ENCODE data around the gene EFNA3.

EFNA3 gene

DNA sequence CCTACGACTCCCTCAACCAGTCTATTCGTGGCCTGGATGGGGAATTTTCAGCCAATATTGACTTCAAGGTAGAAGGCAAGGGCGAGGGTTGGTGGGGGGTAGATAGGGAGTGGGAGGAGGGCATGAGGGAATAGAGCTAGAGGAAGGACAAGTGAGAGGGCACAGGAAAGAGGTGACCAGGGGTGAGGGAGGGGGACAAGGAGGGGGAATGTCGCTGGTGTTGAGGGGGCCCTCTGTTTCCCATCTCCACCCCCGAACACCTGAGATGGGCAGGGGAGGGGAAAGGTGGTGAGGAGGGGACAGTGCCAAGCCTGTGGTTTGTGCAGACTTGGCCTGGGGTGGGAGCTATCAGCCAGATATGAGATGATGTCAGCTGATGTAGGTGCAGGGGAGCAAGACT, 35.8 kb upstream of the EFNA3 start:
- Mint-ChIP-seq H3K9me3 (ENCODE audit: low read depth) (no peaks in the 10 kb centered on the region), H3K4me3 (no peak overlapping the region), H3K27me3 (peaks cover 2% of the 10 kb centered on the region), H3K27ac (no peak overlapping the region), H3K4me1 (ENCODE audit: low read depth) (no peaks in the 10 kb centered on the region), H3K36me3 (no peaks in the 10 kb centered on the region)

DNA sequence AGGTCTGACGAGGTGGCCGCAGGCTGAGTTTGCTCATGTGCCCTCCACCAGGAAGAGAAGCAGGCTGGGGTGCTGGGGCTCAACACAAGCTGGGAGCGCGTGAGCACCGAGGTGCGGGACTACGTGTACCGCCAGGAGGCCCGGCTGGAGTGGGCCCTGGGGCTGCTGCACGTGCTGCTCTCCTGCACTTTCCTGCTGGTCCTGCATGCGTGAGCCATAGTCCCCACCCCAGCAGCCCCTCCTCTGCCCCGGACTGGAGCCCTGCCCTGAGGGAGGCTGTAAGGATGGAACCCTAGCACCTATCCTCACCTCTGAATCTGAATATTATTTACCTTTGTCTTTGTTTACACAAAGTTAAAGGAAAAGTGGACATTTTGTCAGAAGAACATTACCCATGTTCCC, 35.3 kb upstream of the EFNA3 start:
- no peaks in the 10 kb centered on the region for H3K4me1 Mint-ChIP-seq (ENCODE audit: low read depth)
- no peak overlapping the region for H3K27ac Mint-ChIP-seq
- no peak overlapping the region for H3K4me3 Mint-ChIP-seq
- peaks cover 2% of the 10 kb centered on the region for H3K27me3 Mint-ChIP-seq
- H3K9me3 Mint-ChIP-seq (ENCODE audit: low read depth), result no peaks in the 10 kb centered on the region
- no peaks in the 10 kb centered on the region for H3K36me3 Mint-ChIP-seq

DNA sequence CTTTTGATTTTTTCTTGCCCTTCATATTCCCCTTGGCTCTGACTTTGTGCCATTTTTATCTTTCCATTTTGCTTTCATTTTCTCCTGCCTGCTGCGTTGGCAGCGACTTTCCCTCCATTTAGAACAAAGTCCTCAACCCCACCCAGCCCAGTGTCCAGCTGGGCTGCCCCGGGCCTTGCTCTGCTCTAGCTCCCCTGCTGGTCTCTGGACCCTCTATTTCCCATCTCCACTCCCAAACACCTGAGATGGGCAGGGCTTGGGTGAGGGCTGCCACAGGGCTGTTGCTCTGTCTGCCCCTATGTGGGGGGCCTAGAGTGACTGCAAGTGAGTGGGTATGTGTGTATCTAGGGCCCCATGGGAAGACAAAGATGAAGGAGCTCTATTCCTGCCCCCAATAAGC, 34.8 kb upstream of the EFNA3 start:
- Mint-ChIP-seq H3K4me3 (no peak overlapping the region), H3K36me3 (no peaks in the 10 kb centered on the region), H3K27me3 (peaks cover 2% of the 10 kb centered on the region), H3K9me3 (ENCODE audit: low read depth) (no peaks in the 10 kb centered on the region), H3K27ac (peak overlapping the region; percentile 58), H3K4me1 (ENCODE audit: low read depth) (no peaks in the 10 kb centered on the region)

DNA sequence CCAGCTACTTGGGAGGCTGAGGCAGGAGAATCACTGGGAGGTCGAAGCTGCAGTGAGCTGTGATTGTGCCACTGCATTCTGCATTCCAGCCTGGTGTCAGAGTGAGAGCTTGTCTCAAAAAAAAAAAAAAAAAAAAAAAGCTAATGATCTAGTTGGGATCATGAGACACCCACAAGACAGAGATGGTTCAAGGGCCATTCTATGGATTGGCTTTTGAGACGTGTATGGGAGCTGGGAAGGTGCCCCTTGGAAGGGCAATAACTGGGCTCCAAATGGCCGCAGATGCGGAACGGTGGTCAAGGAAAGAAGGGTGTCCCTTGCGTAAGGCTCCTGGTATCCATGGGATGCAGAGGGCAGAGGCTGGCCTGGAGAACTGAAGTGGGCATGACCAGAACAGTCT, 34.3 kb upstream of the EFNA3 start:
- Mint-ChIP-seq H3K4me3 (no peak overlapping the region), H3K36me3 (no peaks in the 10 kb centered on the region), H3K27me3 (peaks cover 2% of the 10 kb centered on the region), H3K27ac (peak overlapping the region; percentile 58), H3K4me1 (ENCODE audit: low read depth) (no peaks in the 10 kb centered on the region), H3K9me3 (ENCODE audit: low read depth) (no peaks in the 10 kb centered on the region)

DNA sequence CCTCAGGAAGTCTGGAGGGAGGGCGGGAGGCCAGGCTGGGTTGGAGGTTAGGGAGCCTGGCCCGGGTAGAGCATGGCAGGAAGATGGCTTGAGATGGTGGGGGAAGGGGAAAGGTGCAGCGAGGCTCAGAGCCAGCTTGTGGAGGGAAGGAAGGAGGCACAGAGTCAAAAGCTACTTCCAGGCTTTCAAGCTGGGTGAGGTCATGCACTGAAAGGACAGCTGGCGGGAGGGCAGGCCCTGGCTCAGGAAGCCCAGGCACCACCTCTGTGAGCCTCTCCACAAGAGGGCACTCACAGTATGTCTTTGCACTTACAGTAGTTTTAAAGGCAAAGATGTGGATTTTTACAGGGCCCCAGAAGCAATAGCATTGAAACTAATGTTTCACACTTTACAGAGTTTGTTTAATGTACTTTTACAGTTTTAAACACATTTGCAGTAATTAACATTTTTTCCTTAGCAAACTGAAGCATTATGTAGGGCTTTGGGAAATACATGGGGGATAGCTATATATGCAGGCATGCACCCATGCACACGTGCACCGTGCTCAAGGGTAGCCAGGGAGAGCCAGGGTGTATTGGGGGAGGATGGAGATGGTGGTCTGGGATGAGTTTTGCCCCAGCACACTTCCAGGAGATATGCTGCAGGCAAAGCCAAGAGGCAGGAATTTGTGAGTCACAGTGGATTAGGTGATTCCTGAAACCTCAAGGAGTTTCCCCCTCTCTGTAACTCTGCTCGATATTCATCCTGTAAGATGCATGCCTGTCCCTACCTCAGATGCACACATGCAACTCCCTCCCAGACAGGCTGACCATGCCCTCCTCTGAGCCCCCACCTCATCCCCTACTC, 33.6 kb upstream of the EFNA3 start:
- no peak overlapping the region for H3K4me3 Mint-ChIP-seq
- H3K4me1 Mint-ChIP-seq (ENCODE audit: low read depth), result peaks cover under 1% of the 10 kb centered on the region
- H3K36me3 Mint-ChIP-seq, result no peaks in the 10 kb centered on the region
- no peaks in the 10 kb centered on the region for H3K9me3 Mint-ChIP-seq (ENCODE audit: low read depth)
- peak overlapping the region; percentile 58 for H3K27ac Mint-ChIP-seq
- H3K27me3 Mint-ChIP-seq, result peaks cover 2% of the 10 kb centered on the region

DNA sequence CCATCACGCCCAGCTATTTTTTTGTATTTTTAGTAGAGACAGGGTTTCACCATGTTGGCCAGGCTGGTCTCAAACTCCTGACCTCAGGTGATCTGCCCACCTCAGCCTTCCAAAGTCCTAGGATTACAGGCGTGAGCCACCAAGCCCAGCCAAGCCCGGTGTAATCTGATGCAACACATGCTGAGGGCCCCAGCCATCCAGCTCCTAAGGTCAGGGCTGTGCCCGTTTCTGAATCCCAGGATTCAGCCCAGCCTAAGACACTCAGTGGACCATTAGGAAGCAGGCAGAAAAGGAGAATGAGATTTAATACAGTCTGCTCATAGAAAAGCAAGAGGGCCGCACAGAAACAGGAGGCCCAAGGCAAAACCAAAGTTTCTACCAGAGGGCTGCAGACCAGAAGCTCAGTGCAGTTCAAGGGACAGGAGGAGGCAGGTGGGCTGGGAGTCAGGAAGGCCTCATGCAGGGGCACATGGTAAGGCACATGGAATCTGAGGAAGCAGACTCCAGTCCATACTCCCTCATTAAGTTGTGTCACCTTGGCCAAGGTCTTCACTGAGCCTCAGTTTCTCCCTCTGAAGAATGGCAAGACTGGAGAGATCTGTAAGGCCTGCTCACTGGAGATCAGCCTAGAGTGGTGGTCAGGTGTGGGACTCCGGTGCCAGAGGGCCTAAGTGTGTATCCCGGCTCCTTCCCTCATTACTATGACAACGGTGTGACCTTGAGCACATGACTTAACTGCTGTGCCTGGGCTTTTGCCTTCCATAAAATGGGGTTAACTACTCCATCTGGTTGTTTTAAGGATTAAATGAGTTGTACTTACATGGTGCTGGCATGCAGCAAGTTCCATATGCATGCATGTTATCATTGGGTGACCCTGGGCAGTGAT, 29.9 kb upstream of the EFNA3 start:
- Mint-ChIP-seq H3K27me3 (no peaks in the 10 kb centered on the region), H3K9me3 (ENCODE audit: low read depth) (no peaks in the 10 kb centered on the region), H3K4me3 (no peak overlapping the region), H3K27ac (no peak overlapping the region), H3K4me1 (ENCODE audit: low read depth) (peaks cover 17% of the 10 kb centered on the region), H3K36me3 (no peaks in the 10 kb centered on the region)

DNA sequence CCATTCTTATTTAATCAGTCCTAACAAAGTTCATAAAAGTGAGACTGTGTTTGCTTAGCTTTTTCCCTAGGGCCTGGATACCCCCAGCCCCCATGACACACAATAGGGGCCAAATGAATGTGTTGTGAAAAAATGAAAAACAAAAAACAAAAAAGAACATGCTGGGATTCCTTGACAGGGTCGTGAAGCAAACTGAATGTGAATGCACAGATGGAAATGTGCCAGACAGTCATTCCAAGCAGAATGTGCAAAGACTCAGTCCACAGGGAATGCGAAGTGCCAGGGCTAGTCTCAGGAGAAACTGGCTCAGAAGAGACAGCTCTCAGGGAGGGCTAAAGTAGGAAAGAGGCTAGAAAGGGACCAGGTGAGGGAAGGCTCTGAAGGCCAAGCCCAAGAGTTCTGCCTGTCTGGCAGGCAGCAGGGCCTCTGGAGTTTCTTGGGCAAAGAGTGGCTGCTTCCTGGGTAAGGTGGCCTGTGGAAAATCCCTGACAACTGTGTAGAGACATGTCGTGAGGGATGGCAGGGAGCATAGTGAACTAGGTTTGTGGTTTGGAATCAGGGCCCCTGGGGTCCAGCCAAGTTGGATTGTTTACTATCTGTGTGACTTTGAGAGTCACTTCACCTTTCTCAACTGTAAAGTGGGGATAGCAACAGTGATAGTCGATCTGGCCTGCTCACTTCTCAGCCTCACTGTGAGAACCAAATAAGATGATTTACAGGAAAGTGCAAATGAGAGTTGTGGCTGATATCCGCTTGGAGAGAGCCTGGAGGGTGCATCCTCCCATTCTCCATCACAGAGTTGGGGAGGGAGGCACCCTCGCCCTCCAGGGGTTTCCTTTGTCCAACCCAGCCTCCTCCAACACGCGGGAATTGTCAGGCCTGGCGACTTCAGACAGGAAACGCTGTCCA, 28.7 kb upstream of the EFNA3 start:
- no peaks in the 10 kb centered on the region for H3K36me3 Mint-ChIP-seq
- H3K4me1 Mint-ChIP-seq (ENCODE audit: low read depth), result peaks cover 17% of the 10 kb centered on the region
- H3K4me3 Mint-ChIP-seq, result peak overlapping the region; percentile 84
- no peaks in the 10 kb centered on the region for H3K9me3 Mint-ChIP-seq (ENCODE audit: low read depth)
- no peak overlapping the region for H3K27ac Mint-ChIP-seq
- no peaks in the 10 kb centered on the region for H3K27me3 Mint-ChIP-seq

DNA sequence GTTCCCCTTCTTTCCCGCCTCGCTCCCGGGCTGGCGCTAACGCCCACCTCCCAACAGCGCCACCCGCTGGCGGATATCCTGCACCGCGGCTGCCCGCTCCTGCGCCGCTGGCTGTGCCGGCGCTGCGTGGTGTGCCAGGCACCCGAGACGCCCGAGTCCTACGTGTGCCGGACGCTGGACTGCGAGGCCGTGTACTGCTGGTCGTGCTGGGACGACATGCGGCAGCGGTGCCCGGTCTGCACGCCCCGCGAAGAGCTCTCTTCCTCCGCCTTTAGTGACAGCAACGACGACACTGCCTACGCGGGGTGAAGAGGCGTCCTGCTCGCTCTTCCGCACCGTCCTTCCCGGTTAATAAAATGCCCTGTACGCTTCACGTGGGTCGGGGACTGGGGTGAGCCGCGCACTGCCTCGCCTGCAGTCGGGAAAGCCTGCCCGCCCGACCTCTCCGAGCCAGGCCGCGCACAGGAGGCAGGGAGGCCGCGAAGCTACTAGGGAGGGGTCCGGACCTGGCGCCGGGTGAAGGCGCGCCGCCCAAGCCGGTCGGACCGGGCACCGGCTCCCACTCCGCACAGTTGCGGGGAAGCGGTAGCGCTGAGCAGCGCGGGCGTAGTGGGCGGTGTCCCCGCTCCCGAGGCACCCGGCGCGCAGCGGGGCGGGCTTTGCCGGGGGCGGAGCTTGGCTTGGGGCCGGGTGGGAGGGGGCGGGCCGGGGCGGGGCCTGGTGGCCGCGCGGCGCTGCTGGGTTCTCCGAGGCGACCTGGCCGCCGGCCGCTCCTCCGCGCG, 27.9 kb upstream of the EFNA3 start, which contains the start of gene ADAM15:
Gene ADAM15, plus strand, starts transcription at position 757 of the 782 bp plus-strand sequence. CDS start 71 bp downstream, outside the sequence.
- peaks cover 17% of the 10 kb centered on the region for H3K4me1 Mint-ChIP-seq (ENCODE audit: low read depth)
- no peaks in the 10 kb centered on the region for H3K9me3 Mint-ChIP-seq (ENCODE audit: low read depth)
- H3K27me3 Mint-ChIP-seq, result no peaks in the 10 kb centered on the region
- H3K36me3 Mint-ChIP-seq, result no peaks in the 10 kb centered on the region
- H3K4me3 Mint-ChIP-seq, result peak within 1 kb of the TSS; percentile 88
- H3K27ac Mint-ChIP-seq, result no peak within 1 kb of the TSS

DNA sequence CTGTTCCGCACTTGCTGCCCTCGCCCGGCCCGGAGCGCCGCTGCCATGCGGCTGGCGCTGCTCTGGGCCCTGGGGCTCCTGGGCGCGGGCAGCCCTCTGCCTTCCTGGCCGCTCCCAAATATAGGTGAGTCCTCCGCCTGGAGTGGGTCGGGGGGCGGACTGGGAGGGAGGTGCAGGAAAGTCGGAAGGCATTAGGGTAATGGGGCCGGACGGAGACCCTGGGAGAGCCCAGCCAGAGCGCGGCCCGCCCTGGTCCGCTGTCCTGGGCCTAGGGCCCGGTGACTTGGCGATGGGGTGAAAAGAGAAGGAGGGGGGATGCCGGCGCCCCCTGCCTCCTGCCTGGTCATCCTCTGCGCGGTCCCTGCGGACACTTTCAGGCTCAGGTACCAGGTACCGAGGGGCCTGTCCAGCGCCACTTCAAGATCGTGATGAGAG, 27.3 kb upstream of the EFNA3 start:
- Mint-ChIP-seq H3K36me3 (no peaks in the 10 kb centered on the region), H3K4me3 (peak overlapping the region; percentile 88), H3K4me1 (ENCODE audit: low read depth) (peaks cover 17% of the 10 kb centered on the region), H3K27ac (no peak overlapping the region), H3K9me3 (ENCODE audit: low read depth) (no peaks in the 10 kb centered on the region), H3K27me3 (no peaks in the 10 kb centered on the region)

DNA sequence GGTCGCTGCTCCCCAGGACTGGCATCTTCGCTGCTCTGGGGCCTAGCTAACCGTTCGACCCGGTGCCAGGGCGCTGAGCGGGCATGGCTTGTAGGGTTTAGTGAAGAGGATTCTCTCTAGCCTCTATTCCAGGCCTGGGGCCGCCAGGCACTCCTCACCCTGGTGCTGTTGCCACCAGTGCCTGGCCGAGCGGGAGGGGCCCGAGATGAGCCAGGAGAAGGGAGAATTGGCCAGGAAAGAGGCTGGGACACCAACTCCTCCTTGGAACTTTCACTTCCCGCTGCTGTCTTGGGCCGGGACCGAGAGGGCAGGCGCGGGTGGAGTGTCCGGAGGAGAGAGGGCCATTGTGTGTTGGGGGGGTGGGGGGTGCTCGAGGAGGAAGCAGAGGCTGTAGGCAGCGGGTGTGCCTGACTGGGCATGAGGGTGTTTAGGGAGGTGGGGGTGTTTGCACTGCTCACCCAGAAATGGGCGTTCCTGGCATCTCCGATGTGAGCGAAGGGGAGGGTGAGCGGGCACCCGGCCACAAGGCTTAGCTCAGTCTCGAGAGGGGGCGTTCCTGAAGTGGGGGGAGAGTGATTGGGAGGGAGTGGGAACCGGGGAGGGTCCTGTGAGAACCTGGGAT, 26.7 kb upstream of the EFNA3 start:
- Mint-ChIP-seq H3K4me3 (peak overlapping the region; percentile 88), H3K9me3 (ENCODE audit: low read depth) (no peaks in the 10 kb centered on the region), H3K27me3 (no peaks in the 10 kb centered on the region), H3K4me1 (ENCODE audit: low read depth) (peaks cover 17% of the 10 kb centered on the region), H3K27ac (no peak overlapping the region), H3K36me3 (no peaks in the 10 kb centered on the region)

DNA sequence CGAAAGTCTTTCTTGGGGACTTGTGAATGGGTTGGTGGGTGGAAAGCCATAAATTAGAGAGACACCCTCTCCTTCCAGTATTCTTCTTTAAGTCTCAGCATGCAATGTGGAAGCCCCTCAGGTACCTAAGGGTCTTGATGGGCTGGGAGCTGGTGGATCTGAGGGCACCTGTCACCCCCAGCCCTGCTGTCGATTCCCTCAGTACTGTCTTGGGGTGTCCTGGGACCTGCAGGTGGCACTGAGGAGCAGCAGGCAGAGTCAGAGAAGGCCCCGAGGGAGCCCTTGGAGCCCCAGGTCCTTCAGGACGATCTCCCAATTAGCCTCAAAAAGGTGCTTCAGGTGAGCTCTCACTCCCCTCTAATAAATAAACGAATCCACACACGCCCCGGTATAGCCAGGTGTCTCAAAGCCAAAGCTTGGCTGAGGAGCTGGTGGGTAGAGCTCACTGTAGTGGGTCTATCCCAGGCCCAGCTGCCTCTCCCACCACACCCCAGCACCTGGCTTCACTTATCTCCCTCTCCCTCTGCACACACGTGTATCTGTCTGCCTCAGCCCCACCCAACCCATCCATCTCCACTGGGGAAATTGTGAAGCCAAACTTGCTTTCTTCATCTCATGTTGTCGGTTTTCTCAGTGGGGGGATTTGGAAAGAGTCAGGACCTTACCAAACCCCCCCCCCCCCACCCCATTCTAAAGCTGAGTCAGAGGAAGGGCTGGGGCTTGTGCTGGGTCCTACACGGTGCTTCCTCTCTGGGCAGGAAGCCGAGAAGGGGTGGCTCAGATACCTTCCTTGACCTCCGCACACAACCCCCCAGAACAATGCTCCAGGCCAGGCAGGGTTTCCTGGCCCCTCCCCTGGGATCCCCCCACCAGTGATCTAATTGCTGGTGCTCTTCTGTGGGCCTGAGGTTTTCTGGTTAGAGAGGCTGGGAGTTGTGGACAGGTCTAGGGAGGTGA, 25.9 kb upstream of the EFNA3 start:
- H3K27me3 Mint-ChIP-seq, result no peaks in the 10 kb centered on the region
- H3K4me1 Mint-ChIP-seq (ENCODE audit: low read depth), result peaks cover 17% of the 10 kb centered on the region
- no peak overlapping the region for H3K27ac Mint-ChIP-seq
- no peaks in the 10 kb centered on the region for H3K36me3 Mint-ChIP-seq
- H3K9me3 Mint-ChIP-seq (ENCODE audit: low read depth), result no peaks in the 10 kb centered on the region
- H3K4me3 Mint-ChIP-seq, result peak overlapping the region; percentile 88

DNA sequence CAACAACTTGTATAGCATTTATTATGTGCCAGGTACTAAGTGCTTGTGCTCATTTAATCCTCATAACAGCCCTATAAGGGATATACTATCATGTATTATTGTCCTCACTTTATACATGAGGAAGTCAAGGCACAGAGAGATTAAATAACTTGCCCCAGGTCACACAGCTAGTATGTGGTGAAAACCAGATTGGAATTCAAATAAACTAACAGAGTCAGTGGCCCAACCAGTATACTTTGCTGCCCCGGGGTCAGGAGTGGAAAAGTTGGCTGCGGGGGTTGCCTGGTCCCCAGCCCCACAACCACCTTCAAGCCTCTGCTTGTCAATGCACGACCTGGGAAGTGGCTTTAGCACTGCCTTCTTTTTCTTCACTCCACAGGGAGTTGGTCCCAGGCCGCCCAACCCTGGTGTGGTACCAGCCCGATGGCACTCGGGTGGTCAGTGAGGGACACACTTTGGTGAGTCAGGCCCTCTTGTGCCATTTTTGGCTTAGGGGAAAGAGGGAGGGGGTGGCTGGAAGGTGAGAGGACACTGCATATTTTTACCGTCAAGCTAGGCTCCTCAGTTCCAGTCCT, 25.0 kb upstream of the EFNA3 start:
- H3K27ac Mint-ChIP-seq, result no peak overlapping the region
- H3K36me3 Mint-ChIP-seq, result no peaks in the 10 kb centered on the region
- no peaks in the 10 kb centered on the region for H3K9me3 Mint-ChIP-seq (ENCODE audit: low read depth)
- H3K4me1 Mint-ChIP-seq (ENCODE audit: low read depth), result peaks cover 17% of the 10 kb centered on the region
- peak overlapping the region; percentile 67 for H3K4me3 Mint-ChIP-seq
- no peaks in the 10 kb centered on the region for H3K27me3 Mint-ChIP-seq

Measured in activated naive CD8-positive, alpha-beta T cell (primary cell).